Neural cell (in vitro differentiated cells): ENCODE measurements around the gene ELANE.

Experiments used
- EP300 ChIP-seq: fragments of 450-650 bp; conservative IDR thresholded peaks from 2 replicates; pipeline ENCODE4 v1.6.1; 2014; ENCODE audit warnings: antibody characterized with exemption, mild to moderate bottlenecking, moderate library complexity; ENCODE audit not compliant: poor library complexity, severe bottlenecking
- EZH2 ChIP-seq: fragments of 200-600, 300-800 bp; shearing (Covaris generic), sonication (generic); IDR thresholded peaks from 2 replicates; pipeline ENCODE4 v1.6.1; 2014; ENCODE audit warnings: antibody characterized with exemption, low read length, borderline replicate concordance, mild to moderate bottlenecking; ENCODE audit not compliant: insufficient read depth, poor library complexity, severe bottlenecking
- TAF1 ChIP-seq: IDR thresholded peaks from 2 replicates; pipeline ENCODE4 v1.6.1; 2012; ENCODE audit warnings: low read depth
- TF ChIP-seq, protein P1 (sequence below): fragments of 450-650 bp; IDR thresholded peaks from 2 replicates; pipeline ENCODE4 v1.5.1; 2014; ENCODE audit warnings: antibody characterized with exemption, mild to moderate bottlenecking, moderate library complexity; ENCODE audit not compliant: poor library complexity, severe bottlenecking

DNA sequence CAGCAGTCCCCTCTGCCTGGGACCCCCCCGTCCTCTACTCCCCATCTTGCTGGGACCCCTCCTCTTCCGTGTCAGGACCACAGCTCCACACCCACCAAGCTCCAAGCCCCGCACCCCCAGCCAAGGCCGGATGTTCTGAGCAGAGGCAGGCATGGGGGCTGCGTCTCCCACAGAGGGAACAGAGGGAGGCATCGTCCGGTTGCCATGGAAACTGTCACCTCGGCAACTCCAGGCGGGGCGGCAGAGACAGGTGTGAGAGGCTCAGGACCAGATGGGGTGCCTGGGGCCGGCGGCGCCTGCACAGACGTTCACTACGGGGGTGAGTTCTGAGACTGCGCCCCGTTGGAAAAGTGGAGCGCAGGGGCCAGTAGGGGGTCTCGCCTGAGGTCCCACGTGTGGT lies 46.6 kb downstream of the ELANE start:
- TF ChIP-seq EZH2 (no peak), EP300 (no peak), TAF1 (no peak)
- TF ChIP-seq, protein P1, sequence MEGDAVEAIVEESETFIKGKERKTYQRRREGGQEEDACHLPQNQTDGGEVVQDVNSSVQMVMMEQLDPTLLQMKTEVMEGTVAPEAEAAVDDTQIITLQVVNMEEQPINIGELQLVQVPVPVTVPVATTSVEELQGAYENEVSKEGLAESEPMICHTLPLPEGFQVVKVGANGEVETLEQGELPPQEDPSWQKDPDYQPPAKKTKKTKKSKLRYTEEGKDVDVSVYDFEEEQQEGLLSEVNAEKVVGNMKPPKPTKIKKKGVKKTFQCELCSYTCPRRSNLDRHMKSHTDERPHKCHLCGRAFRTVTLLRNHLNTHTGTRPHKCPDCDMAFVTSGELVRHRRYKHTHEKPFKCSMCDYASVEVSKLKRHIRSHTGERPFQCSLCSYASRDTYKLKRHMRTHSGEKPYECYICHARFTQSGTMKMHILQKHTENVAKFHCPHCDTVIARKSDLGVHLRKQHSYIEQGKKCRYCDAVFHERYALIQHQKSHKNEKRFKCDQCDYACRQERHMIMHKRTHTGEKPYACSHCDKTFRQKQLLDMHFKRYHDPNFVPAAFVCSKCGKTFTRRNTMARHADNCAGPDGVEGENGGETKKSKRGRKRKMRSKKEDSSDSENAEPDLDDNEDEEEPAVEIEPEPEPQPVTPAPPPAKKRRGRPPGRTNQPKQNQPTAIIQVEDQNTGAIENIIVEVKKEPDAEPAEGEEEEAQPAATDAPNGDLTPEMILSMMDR: no peak
